Left kidney (tissue), 2 donors: ENCODE measurements around the gene ATP8B4. TPM values are rescaled to one million over a fixed set of nuclear protein-coding genes. Genes with fewer than 3 reads are reported as not detected.

Experiments used
- DNase-seq: peaks from one replicate; pipeline ENCODE4 v3.0.0-alpha.2; 2013
- polyA plus RNA-seq: library from polyadenylated mRNA; unstranded; fragments of 120-200 nt; gene quantifications from one replicate; pipeline ENCODE4 v1.2.1, GENCODE V29; 2013; ENCODE audit not compliant: insufficient read length

ATP8B4 gene
- polyA plus RNA-seq, 1 donor, result 3.8 TPM

- no peak for DNase-seq
Observed at GRCh38 chr15:49927189-49927861, 191.7 kb downstream of the ATP8B4 start.

GRCh38 chr15:49926740-49927139 lies 192.3 kb downstream of the ATP8B4 start:
- no peak for DNase-seq

- DNase-seq, result no peak
Observed at GRCh38 chr15:49923671-49924070, 195.4 kb downstream of the ATP8B4 start.

- no peak for DNase-seq
Observed at GRCh38 chr15:49919034-49919433, 200.0 kb downstream of the ATP8B4 start.

- DNase-seq, result no peak
Observed at GRCh38 chr15:49918121-49918520, 200.9 kb downstream of the ATP8B4 start.

- DNase-seq, result no peak
Observed at GRCh38 chr15:49916998-49917397, 202.0 kb downstream of the ATP8B4 start.

GRCh38 chr15:49915822-49916221 lies 203.2 kb downstream of the ATP8B4 start:
- no peak for DNase-seq

GRCh38 chr15:49908933-49909295 lies 210.1 kb downstream of the ATP8B4 start:
- DNase-seq, result no peak

GRCh38 chr15:49908236-49908932 lies 210.6 kb downstream of the ATP8B4 start:
- DNase-seq, result no peak

GRCh38 chr15:49906966-49907365 lies 212.1 kb downstream of the ATP8B4 start:
- DNase-seq, result no peak

GRCh38 chr15:49905221-49905620 lies 213.8 kb downstream of the ATP8B4 start:
- DNase-seq, result no peak

- no peak for DNase-seq
Observed at GRCh38 chr15:49904296-49904695, 214.7 kb downstream of the ATP8B4 start.

GRCh38 chr15:49902685-49903501 lies 216.1 kb downstream of the ATP8B4 start:
- DNase-seq, result peak; percentile 81

GRCh38 chr15:49901996-49902684 lies 216.9 kb downstream of the ATP8B4 start:
- DNase-seq, result no peak

- no peak for DNase-seq
Observed at GRCh38 chr15:49901321-49901720, 217.7 kb downstream of the ATP8B4 start.

GRCh38 chr15:49900903-49901235 lies 218.2 kb downstream of the ATP8B4 start:
- no peak for DNase-seq

GRCh38 chr15:49900006-49900902 lies 218.8 kb downstream of the ATP8B4 start:
- peak; percentile 65 for DNase-seq

- DNase-seq, result no peak
Observed at GRCh38 chr15:49898575-49899283, 220.3 kb downstream of the ATP8B4 start.

- no peak for DNase-seq
Observed at GRCh38 chr15:49898097-49898496, 220.9 kb downstream of the ATP8B4 start.

- DNase-seq, result no peak
Observed at GRCh38 chr15:49895347-49896223, 223.4 kb downstream of the ATP8B4 start.
